Measurements from ENCODE around the gene C2orf81.

Gene C2orf81

GRCh38 chr2:74406035-74406434 is 15.4 kb downstream of the C2orf81 start:
- DNase-seq (ENCODE audit: extremely low read depth, low read depth): no peak
- no peak for TF ChIP-seq CTCF (IDR thresholded peaks at IDR 0.05; ENCODE audit: low read depth, low read length)

- no peak for DNase-seq (ENCODE audit: extremely low read depth, low read depth)
- TF ChIP-seq CTCF (IDR thresholded peaks at IDR 0.05; ENCODE audit: low read depth, low read length): no peak
These were observed 19.5 kb downstream of the C2orf81 start for GRCh38 chr2:74401891-74402290.

GRCh38 chr2:74399785-74400184 is 21.6 kb downstream of the C2orf81 start:
- no peak for DNase-seq (ENCODE audit: extremely low read depth, low read depth)
- peak; percentile 58 for TF ChIP-seq CTCF (IDR thresholded peaks at IDR 0.05; ENCODE audit: low read depth, low read length)

- TF ChIP-seq CTCF (IDR thresholded peaks at IDR 0.05; ENCODE audit: low read depth, low read length): no peak
- no peak for DNase-seq (ENCODE audit: extremely low read depth, low read depth)
These were observed 25.3 kb downstream of the C2orf81 start for GRCh38 chr2:74396149-74396548.

- no peak for DNase-seq (ENCODE audit: extremely low read depth, low read depth)
- no peak for TF ChIP-seq CTCF (IDR thresholded peaks at IDR 0.05; ENCODE audit: low read depth, low read length)
These were observed 27.9 kb downstream of the C2orf81 start for GRCh38 chr2:74393525-74393924.

GRCh38 chr2:74392449-74392743 is 29.0 kb downstream of the C2orf81 start:
- DNase-seq (ENCODE audit: extremely low read depth, low read depth): no peak
- no peak for TF ChIP-seq CTCF (IDR thresholded peaks at IDR 0.05; ENCODE audit: low read depth, low read length)

- peak; percentile 99 for TF ChIP-seq CTCF (IDR thresholded peaks at IDR 0.05; ENCODE audit: low read depth, low read length)
- DNase-seq (ENCODE audit: extremely low read depth, low read depth): peak; percentile 73
These were observed 29.6 kb downstream of the C2orf81 start for GRCh38 chr2:74391580-74392448.

All from AG09319 (cell line).